ENCODE results near the gene C12orf76.
"Not testable (repeated sequence)": the region's sequence is repeated elsewhere in the genome, so short reads cannot be mapped to it uniquely, and the experiment has no call there.

C12orf76 gene

GRCh38 chr12:110062241-110062640 is 13.9 kb upstream of the C12orf76 start:
- no peak overlapping the region for H3K4me3 ChIP-seq (replicated peaks; ENCODE audit: low read depth, low read length)
- no peak for DNase-seq (ENCODE audit: extremely low read depth, low read depth)
- TF ChIP-seq CTCF (IDR thresholded peaks at IDR 0.05; ENCODE audit: low read depth, low read length, missing control alignments), result no peak

GRCh38 chr12:110059651-110060000 is 11.3 kb upstream of the C12orf76 start:
- TF ChIP-seq CTCF (IDR thresholded peaks at IDR 0.05; ENCODE audit: low read depth, low read length, missing control alignments), result no peak
- H3K4me3 ChIP-seq (replicated peaks; ENCODE audit: low read depth, low read length), result no peak overlapping the region
- no peak for DNase-seq (ENCODE audit: extremely low read depth, low read depth)

GRCh38 chr12:110058875-110059615 is 10.7 kb upstream of the C12orf76 start:
- no peak for TF ChIP-seq CTCF (IDR thresholded peaks at IDR 0.05; ENCODE audit: low read depth, low read length, missing control alignments)
- no peak overlapping the region for H3K4me3 ChIP-seq (replicated peaks; ENCODE audit: low read depth, low read length)
- DNase-seq (ENCODE audit: extremely low read depth, low read depth), result no peak

GRCh38 chr12:110056643-110057042 is 8.3 kb upstream of the C12orf76 start:
- not testable (repeated sequence) for H3K4me3 ChIP-seq (replicated peaks; ENCODE audit: low read depth, low read length)

GRCh38 chr12:110055375-110056352 is 7.3 kb upstream of the C12orf76 start:
- H3K4me3 ChIP-seq (replicated peaks; ENCODE audit: low read depth, low read length), result not testable (repeated sequence)
- DNase-seq (ENCODE audit: extremely low read depth, low read depth), result peak; percentile 75

More at GRCh38 chr12:110056643-110057042, 8.3 kb upstream of the C12orf76 start:
- not testable (repeated sequence) for DNase-seq (ENCODE audit: extremely low read depth, low read depth)

GRCh38 chr12:110050927-110051326 is 2.6 kb upstream of the C12orf76 start:
- no peak for DNase-seq (ENCODE audit: extremely low read depth, low read depth)
- TF ChIP-seq CTCF (IDR thresholded peaks at IDR 0.05; ENCODE audit: low read depth, low read length, missing control alignments), result no peak
- H3K4me3 ChIP-seq (replicated peaks; ENCODE audit: low read depth, low read length), result no peak overlapping the region

GRCh38 chr12:110049666-110050065 is 1.3 kb upstream of the C12orf76 start:
- DNase-seq (ENCODE audit: extremely low read depth, low read depth); H3K4me3 ChIP-seq (replicated peaks; ENCODE audit: low read depth, low read length): not testable (repeated sequence)

- peak overlapping the region; percentile 91 for H3K4me3 ChIP-seq (replicated peaks; ENCODE audit: low read depth, low read length)
- DNase-seq (ENCODE audit: extremely low read depth, low read depth), result not testable (repeated sequence)
Measured at GRCh38 chr12:110049034-110049433, 712 bp upstream of the C12orf76 start.

Measured in HFF-Myc (cell line).